Measurements from ENCODE around the gene RABEPK.
"Not testable (repeated sequence)": the region's sequence is repeated elsewhere in the genome, so short reads cannot be mapped to it uniquely, and the experiment has no call there.

Gene RABEPK

DNA sequence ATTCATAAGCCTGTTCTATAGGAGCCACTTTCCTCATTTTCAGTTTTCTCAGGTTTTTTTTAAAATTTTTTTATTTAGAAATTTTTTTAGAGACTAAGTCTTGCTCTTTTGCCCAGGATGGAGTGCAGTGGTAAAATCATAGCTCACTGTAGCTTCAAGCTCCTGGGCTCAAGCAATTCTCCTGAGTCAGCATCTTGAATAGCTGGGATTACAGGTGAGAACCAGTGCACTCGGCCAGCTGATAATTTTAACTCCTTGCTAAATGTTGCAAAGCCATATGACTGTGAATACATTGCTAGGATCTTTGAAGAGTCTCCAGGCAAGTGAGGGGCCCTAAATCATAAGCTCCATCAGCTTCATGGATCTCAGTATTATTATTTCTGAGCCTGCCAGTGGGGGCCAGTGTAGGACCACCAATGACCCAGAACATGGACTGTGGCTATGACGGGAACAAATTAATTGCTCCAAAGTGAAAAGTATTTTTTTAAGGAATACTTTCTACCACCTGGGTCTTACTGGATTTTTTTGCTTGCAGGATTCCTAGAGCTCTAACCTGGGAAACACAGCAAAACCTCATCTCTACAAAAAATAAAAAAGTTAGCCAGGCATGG, 55.5 kb downstream of the RABEPK start:
- no peak for DNase-seq

GRCh38 chr9:125258160-125258785, 57.9 kb downstream of the RABEPK start:
- DNase-seq, result no peak

- no peak for DNase-seq
Measured at GRCh38 chr9:125258832-125259534, 58.6 kb downstream of the RABEPK start.

DNA sequence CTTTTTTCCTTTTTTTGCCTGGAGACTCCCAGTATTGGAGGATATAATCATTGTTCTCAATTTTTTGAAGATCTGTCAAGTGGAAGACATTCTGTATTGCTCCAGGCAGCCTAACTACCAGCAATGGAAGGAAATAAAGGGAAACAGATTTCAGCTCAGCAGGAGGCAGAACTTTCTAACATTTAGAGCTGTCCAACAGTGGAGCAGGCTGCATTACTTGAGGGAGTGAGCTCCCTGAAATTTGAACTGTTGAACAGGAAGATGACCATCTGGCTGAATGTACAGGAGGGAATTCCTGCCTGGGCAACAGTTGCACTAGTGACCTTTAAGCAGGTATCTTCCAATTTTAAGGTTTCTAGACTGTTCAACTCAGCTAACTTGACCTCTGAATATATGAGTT, 60.2 kb downstream of the RABEPK start:
- DNase-seq, result no peak

DNA sequence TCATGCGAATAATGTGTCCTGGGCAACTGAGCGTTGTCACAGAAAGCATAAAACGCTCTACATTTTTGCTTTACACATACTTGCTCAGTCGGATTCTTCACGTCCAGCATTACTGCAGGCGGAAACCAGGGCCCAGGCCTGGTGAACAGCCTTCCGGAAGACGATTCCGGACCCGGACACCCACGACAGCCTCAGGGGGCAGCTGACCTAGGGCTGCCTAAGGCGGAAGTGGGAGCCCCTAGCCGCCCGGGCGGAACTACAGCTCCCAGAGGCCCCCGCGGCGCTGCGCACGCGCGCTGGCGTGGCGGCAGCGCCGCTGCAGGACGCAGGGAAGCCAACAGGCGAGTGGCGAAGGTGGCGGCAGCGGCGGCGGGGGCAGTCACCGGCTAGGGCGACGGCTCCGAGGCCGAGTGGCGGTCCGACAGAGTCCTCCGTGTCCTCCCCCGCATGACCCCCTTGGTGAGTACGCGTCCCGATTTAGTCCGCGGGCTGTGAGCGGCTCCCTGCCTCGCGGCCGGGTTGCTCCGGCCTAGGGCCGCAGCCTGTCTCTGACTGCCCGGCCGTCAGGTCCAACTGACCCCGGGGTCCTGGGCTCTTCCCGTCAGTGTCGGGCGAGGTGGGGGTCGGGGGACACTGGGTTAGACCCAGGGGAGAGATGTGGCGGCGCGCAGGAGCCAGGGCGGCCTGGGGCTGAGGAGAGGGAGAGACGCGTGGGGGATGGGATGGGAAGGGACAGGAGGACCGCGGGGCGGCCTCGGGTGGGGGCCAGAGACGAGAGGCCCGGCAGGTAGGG, 61.4 kb downstream of the RABEPK start, which contains the start of gene GAPVD1:
Gene GAPVD1 (plus strand): TSS at position 326 of the 793 bp plus-strand sequence. CDS start 37,096 bp downstream, outside the sequence.
- DNase-seq, result peak; percentile 86

- DNase-seq, result no peak
Measured at GRCh38 chr9:125262294-125262991, 62.1 kb downstream of the RABEPK start.

DNA sequence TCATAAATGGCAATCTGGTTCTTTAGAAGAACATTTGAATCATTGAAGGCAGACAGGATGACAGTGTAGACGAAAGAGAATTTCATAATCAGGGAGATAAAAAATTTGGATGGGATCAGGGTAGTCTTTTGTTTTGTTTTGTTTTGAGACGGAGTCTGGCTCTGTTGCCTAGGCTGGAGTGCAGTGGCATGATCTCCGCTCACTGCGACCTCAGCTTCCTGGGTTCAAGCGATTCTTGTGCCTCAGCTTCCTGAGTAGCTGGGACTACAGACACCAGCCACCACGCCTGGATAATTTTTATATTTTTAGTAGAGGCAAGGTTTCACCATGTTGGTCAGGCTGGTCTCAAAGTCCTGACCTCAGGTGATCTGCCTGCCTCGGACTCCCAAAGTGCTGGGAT, 63.7 kb downstream of the RABEPK start:
- DNase-seq, result not testable (repeated sequence)

GRCh38 chr9:125268394-125269013, 68.2 kb downstream of the RABEPK start:
- DNase-seq, result no peak

GRCh38 chr9:125269014-125269397, 68.7 kb downstream of the RABEPK start:
- DNase-seq, result no peak

- no peak for DNase-seq
Measured at GRCh38 chr9:125271081-125271480, 70.7 kb downstream of the RABEPK start.

GRCh38 chr9:125272697-125273096, 72.4 kb downstream of the RABEPK start:
- DNase-seq, result no peak

- DNase-seq, result no peak
Measured at GRCh38 chr9:125276771-125277170, 76.4 kb downstream of the RABEPK start.

GRCh38 chr9:125277411-125277810, 77.1 kb downstream of the RABEPK start:
- no peak for DNase-seq

DNA sequence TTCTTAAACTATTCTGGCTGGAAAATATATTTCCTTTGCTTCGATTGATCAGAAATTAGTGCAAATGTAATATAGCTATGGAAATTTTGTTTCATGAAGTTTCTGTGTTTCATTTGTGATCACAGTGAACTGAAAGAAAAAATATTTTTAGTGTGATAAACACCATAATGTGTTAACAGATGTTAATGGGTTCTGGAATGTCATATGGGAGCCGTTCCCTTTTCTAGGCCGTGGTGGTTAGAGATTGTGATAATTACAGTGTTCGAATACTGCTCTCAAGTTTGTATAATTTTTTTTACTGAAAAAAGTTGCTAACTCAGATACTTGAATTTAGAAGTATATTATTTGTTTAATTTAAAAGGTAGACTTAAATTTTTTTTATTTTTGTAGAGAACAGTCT, 80.6 kb downstream of the RABEPK start:
- no peak for DNase-seq

Data from stimulated activated CD4-positive, alpha-beta T cell treated with anti-CD3 and anti-CD28 coated beads, Interleukin-4, amount 100 ng/mL, for 1 hour (primary cell).